ENCODE data around the gene MYL9. TPM values are rescaled to one million over a fixed set of nuclear protein-coding genes. Genes with fewer than 3 reads are reported as not detected.
A peak's percentile ranks its signal among the peaks of the same experiment; 100 is the strongest.

MYL9 gene
- total and polyA plus RNA-seq, 2 donors = 42.6 to 3,492 TPM

DNA sequence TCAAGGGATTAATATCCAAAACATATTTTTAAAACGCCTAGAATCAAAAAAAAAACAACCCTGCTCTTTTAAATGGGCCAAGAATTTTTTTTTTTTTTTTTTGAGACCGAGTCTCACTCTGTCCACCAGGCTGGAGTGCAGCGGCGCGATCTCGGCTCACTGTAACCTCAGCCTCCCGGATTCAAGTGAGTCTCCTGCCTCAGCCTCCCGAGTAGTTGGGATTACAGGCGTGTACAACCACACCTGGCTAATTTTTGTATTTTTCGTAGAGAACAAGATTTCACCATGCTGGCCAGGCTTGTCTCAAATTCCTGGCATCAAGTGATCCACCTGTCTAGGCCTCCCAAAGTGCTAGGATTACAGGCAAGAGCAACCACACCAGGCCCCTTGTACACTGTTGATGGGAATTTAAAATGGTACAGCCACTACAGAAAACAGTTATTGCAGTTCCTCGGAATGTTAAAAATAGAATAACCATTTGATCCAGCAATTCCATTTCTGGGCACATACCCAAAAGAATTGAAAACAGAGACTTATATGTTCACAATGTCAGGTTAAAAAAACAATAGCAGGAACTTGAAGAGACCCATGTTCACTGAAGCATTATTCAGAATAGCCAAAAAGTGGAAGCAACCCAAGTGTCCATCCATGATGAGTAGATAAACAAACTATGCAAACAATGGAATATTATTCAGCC, 3.1 kb upstream of the MYL9 start:
- no peak overlapping the region for H3K27ac ChIP-seq (ENCODE audit: low read depth)
- 65% methylated on average over 11 of the region's 11 CpGs for WGBS
- DNase-seq (ENCODE audit: extremely low spot score) = no peak
- H3K4me3 ChIP-seq (ENCODE audit: low read depth, low read length) = no peak overlapping the region
- H3K36me3 ChIP-seq (ENCODE audit: insufficient read depth) = no peaks in the 10 kb centered on the region
- no peaks in the 10 kb centered on the region for H3K4me1 ChIP-seq (ENCODE audit: insufficient read depth)

DNA sequence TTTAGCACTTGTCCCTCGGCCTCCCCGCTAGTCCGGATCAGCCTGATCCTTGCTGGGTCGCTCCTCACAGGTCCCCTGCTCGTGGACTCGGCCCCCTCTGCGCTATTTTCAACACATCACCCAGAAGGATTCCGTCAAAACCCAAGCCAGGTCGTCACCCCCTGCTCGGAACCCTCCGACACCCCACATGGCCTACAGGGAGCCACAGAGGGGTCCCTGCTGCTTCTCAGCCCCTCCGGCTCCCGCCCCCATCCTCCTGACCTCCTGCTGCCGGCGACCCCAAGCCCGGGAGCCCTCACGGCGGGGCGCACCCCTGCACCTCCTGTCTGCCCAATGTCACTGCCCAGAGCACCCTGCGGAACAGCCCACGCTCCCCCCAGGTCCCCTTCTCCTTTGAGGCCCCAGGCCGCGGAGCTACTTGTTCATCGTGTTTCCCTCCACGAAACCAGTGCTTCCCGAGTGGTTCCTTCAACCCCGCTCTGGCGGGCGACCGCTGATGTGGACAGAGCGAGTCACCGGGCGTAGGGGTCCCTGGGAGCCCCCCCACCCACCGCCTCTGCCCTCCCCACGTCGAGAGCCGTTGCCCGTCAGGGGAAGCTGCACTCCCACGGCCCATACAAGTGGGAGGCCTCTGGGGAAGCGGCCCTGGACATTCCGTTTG, 638 bp upstream of the MYL9 start:
- Histone ChIP-seq H3K4me1 (ENCODE audit: insufficient read depth) (no peaks in the 10 kb centered on the region), H3K4me3 (ENCODE audit: low read depth, low read length) (peak overlapping the region; percentile 56), H3K27ac (ENCODE audit: low read depth) (peak overlapping the region; percentile 80), H3K36me3 (ENCODE audit: insufficient read depth) (no peaks in the 10 kb centered on the region)
- DNase-seq (ENCODE audit: extremely low spot score) = no peak
- 16% methylated on average over 41 of the region's 41 CpGs for whole genome bisulfite sequencing

DNA sequence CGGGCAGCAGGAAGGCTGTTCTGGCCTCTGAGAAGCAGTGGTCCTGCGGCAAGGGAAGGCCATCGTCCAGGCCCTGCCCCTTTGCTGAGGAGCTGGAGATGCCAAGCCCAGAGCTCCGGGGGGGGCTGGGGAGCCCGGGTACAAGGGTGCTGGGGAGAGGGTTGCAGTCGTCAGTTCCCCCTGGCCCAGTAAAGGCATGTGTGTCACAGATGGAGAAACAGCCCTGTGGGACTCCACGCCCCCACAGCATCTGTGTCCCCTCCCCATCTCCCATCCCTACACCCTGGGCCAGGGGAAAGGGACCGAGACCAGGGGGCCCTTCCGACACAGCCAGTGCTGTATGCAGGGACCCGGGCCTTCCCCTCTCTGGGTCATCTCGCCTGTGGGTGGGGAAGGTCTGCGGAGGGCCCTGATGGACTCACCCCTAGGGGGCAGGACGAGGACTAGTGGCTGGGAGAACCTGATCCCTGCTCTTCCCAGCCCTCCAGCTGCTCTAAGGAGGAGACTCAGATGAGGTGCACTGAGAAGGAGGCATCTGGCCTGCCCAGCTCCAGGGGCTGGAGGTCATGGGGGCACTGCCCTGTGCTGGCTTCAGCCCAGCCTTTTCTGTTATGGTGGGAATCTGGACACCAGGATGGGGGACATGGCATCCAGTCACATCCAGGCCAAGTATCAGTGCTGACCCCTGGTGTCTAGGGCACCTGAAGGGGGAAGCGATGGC, 609 bp downstream of the MYL9 start:
- 18% methylated on average over 14 of the region's 14 CpGs for WGBS
- H3K4me1 ChIP-seq (ENCODE audit: insufficient read depth) = no peaks in the 10 kb centered on the region
- no peak for DNase-seq (ENCODE audit: extremely low spot score)
- H3K4me3 ChIP-seq (ENCODE audit: low read depth, low read length) = peak overlapping the region; percentile 56
- H3K36me3 ChIP-seq (ENCODE audit: insufficient read depth) = no peaks in the 10 kb centered on the region
- peak overlapping the region; percentile 95 for H3K27ac ChIP-seq (ENCODE audit: low read depth)

DNA sequence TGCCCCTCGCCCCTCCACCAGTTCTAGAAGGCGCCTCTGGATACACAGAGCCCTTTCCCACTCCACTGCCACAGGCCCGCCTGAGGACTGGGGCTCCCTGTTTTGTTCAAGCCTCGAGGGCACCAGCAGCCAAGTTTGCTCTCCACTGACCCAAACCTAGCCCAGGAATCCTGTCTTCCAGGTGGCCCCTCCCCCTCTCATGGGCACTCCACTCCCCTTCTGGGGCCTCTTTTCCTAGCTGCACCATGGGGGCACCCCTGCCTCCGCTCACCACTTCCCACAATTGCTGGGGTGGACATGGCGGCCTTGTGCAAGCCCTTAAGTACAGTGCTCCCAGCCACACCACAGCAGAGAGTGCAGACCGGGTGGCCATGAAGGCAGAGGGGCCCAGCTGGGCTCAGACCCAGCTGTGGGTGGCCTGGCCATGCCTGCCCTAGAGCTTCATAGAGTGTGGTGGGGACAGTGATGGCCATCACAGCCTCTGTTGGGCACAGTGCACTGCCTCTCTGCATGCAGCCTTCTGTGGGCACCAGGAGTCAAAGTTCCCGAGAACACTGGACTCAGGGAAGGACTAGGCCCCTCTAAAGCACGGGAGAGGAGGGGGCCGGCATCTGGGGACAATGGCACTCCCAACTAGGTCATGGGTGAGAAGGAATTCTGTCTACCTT, 1.3 kb downstream of the MYL9 start:
- peak overlapping the region; percentile 34 for H3K27ac ChIP-seq (ENCODE audit: low read depth)
- 48% methylated on average over 10 of the region's 10 CpGs for WGBS
- H3K36me3 ChIP-seq (ENCODE audit: insufficient read depth) = no peaks in the 10 kb centered on the region
- no peaks in the 10 kb centered on the region for H3K4me1 ChIP-seq (ENCODE audit: insufficient read depth)
- no peak for DNase-seq (ENCODE audit: extremely low spot score)
- peak overlapping the region; percentile 56 for H3K4me3 ChIP-seq (ENCODE audit: low read depth, low read length)

DNA sequence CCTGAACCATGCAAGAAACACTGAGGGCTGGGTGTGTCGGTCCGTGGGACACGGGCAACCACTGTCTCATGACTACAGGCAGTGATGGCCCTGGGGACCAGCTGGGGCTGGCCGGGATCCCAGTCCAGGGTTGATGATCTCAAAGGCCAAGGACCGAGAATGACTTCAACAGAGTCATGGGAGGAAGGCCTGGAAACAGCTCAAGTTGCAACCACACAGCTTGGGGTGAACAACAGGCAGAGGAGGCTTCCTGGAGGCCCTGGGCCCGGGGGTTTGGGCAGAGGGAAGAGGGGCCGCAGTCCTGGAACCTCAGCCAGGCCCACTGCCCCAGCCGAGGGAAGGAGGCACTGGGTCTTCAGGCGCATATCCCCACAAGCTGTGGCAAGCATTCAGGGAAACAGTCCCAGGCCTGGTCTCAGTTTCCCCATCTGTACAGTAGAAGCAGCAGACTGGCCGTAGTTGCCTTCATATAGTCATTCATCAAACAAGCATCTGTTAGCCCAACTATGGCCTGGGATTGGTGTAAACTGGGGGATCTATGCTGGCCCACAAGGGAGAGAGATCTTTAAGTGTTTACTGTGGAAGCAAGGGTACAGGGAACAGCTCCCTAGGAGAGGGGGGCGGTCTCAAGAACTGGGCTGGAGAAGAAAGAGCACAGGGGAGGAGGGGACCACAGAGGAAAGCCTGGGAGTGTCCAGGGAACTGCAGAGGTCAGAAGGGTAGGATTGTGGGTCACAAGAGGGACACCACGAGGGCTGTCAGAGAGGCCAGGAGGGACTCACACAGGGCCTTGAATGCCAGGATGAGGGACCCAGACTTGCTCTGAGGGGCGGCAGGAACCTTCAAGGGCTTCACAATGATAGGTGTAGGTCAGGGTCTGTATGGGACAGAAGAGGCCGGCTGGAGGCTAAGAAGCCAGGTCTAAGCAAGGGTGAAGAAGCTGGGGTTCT, 2.1 kb downstream of the MYL9 start:
- Histone ChIP-seq H3K4me1 (ENCODE audit: insufficient read depth) (no peaks in the 10 kb centered on the region), H3K27ac (ENCODE audit: low read depth) (peak overlapping the region; percentile 33), H3K4me3 (ENCODE audit: low read depth, low read length) (peak overlapping the region; percentile 56), H3K36me3 (ENCODE audit: insufficient read depth) (no peaks in the 10 kb centered on the region)
- no peak for DNase-seq (ENCODE audit: extremely low spot score)
- 37% methylated on average over 14 of the region's 14 CpGs for WGBS

DNA sequence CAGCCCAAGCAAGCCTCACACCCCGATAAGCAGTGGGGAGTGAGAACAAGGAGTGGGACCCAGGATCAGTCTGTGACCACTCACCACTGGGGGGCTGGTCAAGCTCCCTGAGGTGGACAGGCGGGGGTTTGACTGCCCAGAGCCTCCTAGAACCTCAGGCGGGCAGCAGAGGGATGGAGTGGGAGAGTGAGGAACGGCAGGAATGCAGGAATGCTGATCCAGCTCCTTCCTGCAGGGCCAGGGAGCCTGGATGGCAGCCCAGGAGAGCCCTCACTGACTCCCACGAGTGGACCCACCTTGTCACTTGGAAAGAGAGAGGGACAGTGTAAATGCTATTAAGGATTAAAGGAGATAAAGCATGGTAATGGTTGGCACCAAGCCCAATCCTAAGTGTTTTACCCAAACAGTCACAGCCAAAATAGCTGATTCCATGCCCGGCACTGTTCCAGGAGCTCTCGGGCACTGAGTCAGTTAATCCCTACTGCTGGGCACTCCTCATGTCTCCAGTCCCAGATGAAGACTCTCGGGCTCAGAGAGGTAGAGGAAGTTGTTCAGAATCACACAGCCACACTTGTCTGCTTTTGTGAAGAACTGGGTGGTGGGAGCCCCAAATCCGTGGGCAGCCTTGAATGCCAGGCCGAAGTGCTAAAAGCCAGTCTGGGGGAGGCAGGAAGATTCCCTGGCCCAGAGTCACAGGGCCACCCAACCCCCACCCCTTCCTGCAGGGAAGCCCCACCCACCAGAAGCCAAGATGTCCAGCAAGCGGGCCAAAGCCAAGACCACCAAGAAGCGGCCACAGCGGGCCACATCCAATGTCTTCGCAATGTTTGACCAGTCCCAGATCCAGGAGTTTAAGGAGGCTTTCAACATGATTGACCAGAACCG, 3.1 kb downstream of the MYL9 start:
- no peak for DNase-seq (ENCODE audit: extremely low spot score)
- Histone ChIP-seq H3K36me3 (ENCODE audit: insufficient read depth) (no peaks in the 10 kb centered on the region), H3K4me1 (ENCODE audit: insufficient read depth) (no peaks in the 10 kb centered on the region), H3K27ac (ENCODE audit: low read depth) (no peak overlapping the region), H3K4me3 (ENCODE audit: low read depth, low read length) (no peak overlapping the region)
- WGBS = 50% methylated on average over 15 of the region's 15 CpGs

DNA sequence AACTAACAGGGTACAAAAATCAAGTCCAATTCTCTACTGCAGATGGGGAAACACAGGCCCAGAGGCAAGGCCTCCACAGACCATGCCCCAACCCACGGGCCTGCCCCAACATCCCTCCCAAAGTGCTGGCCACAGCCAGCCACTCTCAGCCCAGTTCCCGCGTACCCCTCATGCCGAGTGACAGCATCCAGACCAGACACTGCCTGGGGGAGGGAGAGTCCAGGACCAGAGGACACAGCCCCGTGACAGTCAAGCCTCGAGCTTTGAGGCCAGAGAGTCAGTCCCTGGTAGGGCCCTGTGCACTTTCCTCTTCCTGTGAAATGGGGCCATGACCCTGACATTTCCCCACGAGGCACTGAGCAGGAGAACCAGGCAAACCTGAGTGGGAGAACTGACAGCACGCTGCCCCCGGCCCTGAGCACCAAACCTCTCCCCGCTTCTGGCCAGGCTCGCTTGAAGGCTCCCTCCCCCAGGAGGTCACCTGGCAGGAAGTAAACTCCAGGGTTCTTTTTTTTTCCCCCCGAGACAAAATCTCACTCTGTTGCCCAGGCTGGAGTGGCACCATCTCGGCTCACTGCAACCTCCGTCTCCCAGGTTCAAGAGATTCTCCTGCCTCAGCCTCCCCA, 4.9 kb downstream of the MYL9 start:
- Histone ChIP-seq H3K4me1 (ENCODE audit: insufficient read depth) (no peaks in the 10 kb centered on the region), H3K4me3 (ENCODE audit: low read depth, low read length) (no peak overlapping the region), H3K36me3 (ENCODE audit: insufficient read depth) (no peaks in the 10 kb centered on the region), H3K27ac (ENCODE audit: low read depth) (no peak overlapping the region)
- DNase-seq (ENCODE audit: extremely low spot score) = no peak
- 47% methylated on average over 14 of the region's 14 CpGs for whole genome bisulfite sequencing

DNA sequence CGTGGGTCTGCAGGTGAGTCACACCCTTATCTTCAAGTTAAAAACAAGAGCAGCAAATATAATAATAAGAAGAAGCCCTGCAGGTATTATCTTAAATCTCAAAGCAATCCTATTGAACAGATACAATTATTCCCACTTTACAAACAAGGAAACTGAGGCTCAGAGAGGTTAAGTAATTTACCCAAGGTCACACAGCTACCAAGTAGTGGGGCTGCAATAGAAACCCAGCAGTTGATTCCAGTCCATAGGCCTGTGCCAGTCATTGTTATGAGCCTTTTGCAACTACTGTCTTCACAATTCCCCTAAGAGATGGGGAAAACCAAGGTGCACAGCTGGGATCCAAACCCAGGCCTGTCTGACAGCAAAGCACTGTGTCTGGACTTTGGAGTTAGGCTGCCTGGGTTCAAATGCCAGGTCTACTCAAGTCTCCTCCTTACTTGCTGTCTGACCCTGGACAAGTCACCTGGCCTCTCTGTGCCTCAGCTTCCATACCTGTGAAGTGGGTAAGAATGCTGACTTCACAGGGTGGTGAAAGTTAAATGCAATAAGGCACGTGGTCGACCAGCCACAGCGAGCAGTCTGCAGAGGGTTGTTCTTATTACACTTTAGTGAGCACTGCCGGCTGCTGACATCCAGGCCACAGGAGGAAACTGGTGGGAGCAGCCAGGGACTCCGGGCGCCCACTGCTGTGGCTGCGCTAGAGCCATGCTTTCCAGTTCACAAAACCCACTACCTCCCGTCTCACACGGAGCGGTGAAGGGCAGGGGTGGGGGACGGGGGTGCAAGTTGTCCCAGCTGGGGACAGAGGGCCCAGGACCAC, 6.1 kb downstream of the MYL9 start:
- H3K4me3 ChIP-seq (ENCODE audit: low read depth, low read length) = no peak overlapping the region
- no peak overlapping the region for H3K27ac ChIP-seq (ENCODE audit: low read depth)
- no peaks in the 10 kb centered on the region for H3K36me3 ChIP-seq (ENCODE audit: insufficient read depth)
- WGBS = 57% methylated on average over 12 of the region's 12 CpGs
- no peak for DNase-seq (ENCODE audit: extremely low spot score)
- no peaks in the 10 kb centered on the region for H3K4me1 ChIP-seq (ENCODE audit: insufficient read depth)

DNA sequence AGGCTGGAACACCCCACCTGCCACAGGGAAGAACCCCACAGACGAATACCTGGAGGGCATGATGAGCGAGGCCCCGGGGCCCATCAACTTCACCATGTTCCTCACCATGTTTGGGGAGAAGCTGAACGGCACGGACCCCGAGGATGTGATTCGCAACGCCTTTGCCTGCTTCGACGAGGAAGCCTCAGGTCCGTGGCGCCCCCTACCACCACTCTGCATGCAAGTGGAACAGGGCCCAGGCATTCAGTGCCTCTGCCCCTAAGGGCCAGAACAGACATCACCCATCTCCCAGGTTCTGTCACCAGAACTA, 6.6 kb downstream of the MYL9 start:
- H3K27ac ChIP-seq (ENCODE audit: low read depth) = no peak overlapping the region
- DNase-seq (ENCODE audit: extremely low spot score) = no peak
- H3K4me1 ChIP-seq (ENCODE audit: insufficient read depth) = no peaks in the 10 kb centered on the region
- no peaks in the 10 kb centered on the region for H3K36me3 ChIP-seq (ENCODE audit: insufficient read depth)
- H3K4me3 ChIP-seq (ENCODE audit: low read depth, low read length) = no peak overlapping the region
- 58% methylated on average over 12 of the region's 12 CpGs for WGBS

DNA sequence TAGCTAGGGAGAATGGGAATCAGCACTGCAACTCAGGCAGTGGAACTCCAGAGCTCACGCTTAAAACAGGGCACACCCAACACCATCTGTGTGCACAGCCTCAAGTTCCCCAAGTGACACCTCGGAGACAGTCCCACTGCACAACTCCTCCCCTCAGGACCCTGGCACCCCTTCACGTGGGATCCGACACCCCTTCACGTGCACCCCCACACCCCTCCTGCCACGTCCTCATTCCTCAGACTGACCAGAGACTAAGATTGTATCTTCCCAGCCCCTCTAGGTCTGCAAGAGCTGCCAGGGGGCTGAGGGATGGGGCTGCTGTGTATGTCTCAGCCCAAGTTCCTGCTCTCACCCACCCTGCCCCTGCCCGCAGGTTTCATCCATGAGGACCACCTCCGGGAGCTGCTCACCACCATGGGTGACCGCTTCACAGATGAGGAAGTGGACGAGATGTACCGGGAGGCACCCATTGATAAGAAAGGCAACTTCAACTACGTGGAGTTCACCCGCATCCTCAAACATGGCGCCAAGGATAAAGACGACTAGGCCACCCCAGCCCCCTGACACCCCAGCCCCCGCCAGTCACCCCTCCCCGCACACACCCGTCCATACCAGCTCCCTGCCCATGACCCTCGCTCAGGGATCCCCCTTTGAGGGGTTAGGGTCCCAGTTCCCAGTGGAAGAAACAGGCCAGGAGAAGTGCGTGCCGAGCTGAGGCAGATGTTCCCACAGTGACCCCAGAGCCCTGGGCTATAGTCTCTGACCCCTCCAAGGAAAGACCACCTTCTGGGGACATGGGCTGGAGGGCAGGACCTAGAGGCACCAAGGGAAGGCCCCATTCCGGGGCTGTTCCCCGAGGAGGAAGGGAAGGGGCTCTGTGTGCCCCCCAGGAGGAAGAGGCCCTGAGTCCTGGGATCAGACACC, 7.6 kb downstream of the MYL9 start:
- H3K4me3 ChIP-seq (ENCODE audit: low read depth, low read length) = no peak overlapping the region
- H3K27ac ChIP-seq (ENCODE audit: low read depth) = peak overlapping the region; percentile 7

DNA sequence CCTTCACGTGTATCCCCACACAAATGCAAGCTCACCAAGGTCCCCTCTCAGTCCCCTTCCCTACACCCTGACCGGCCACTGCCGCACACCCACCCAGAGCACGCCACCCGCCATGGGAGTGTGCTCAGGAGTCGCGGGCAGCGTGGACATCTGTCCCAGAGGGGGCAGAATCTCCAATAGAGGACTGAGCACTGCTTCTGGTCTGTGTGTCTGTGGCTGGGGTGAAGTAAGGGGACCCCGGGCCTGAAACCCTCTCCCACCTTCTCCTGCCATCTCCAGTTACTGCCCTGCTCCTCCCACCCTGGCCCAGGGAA, 8.3 kb downstream of the MYL9 start:
- Histone ChIP-seq H3K27ac (ENCODE audit: low read depth) (no peak overlapping the region), H3K36me3 (ENCODE audit: insufficient read depth) (no peaks in the 10 kb centered on the region), H3K4me3 (ENCODE audit: low read depth, low read length) (no peak overlapping the region), H3K4me1 (ENCODE audit: insufficient read depth) (no peaks in the 10 kb centered on the region)
- 65% methylated on average over 9 of the region's 9 CpGs for WGBS
- no peak for DNase-seq (ENCODE audit: extremely low spot score)

More for the DNA sequence above, 7.6 kb downstream of the MYL9 start:
- Histone ChIP-seq H3K4me1 (ENCODE audit: insufficient read depth) (no peaks in the 10 kb centered on the region), H3K36me3 (ENCODE audit: insufficient read depth) (no peaks in the 10 kb centered on the region)
- 71% methylated on average over 23 of the region's 23 CpGs for WGBS
- DNase-seq (ENCODE audit: extremely low spot score) = no peak

Measured in urinary bladder (tissue), 4 donors.